ENCODE results near the gene SERPINE3. TPM values are rescaled to one million over a fixed set of nuclear protein-coding genes. Genes with fewer than 3 reads are reported as not detected.

The SERPINE3 gene
- total RNA-seq, 1 donor from 2014 or later = not detected

- no peaks in the 10 kb centered on the region for H3K9me3 Mint-ChIP-seq (ENCODE audit: unreplicated experiment)
- H3K4me1 Mint-ChIP-seq (ENCODE audit: unreplicated experiment) = peaks cover 2% of the 10 kb centered on the region
- H3K27ac Mint-ChIP-seq (ENCODE audit: unreplicated experiment) = no peak overlapping the region
- no peak overlapping the region for H3K4me3 Mint-ChIP-seq (ENCODE audit: unreplicated experiment)
- H3K27me3 Mint-ChIP-seq (ENCODE audit: unreplicated experiment) = peaks cover 1% of the 10 kb centered on the region
- DNase-seq (ENCODE audit: low spot score) = no peak
- H3K36me3 Mint-ChIP-seq (ENCODE audit: low read depth, unreplicated experiment) = no peaks in the 10 kb centered on the region
- TF ChIP-seq, protein P1, sequence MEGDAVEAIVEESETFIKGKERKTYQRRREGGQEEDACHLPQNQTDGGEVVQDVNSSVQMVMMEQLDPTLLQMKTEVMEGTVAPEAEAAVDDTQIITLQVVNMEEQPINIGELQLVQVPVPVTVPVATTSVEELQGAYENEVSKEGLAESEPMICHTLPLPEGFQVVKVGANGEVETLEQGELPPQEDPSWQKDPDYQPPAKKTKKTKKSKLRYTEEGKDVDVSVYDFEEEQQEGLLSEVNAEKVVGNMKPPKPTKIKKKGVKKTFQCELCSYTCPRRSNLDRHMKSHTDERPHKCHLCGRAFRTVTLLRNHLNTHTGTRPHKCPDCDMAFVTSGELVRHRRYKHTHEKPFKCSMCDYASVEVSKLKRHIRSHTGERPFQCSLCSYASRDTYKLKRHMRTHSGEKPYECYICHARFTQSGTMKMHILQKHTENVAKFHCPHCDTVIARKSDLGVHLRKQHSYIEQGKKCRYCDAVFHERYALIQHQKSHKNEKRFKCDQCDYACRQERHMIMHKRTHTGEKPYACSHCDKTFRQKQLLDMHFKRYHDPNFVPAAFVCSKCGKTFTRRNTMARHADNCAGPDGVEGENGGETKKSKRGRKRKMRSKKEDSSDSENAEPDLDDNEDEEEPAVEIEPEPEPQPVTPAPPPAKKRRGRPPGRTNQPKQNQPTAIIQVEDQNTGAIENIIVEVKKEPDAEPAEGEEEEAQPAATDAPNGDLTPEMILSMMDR (IDR thresholded peaks at IDR 0.05; ENCODE audit: unreplicated experiment) = no peak
Measured at GRCh38 chr13:51303063-51303552, 36.4 kb upstream of the SERPINE3 start.

DNA sequence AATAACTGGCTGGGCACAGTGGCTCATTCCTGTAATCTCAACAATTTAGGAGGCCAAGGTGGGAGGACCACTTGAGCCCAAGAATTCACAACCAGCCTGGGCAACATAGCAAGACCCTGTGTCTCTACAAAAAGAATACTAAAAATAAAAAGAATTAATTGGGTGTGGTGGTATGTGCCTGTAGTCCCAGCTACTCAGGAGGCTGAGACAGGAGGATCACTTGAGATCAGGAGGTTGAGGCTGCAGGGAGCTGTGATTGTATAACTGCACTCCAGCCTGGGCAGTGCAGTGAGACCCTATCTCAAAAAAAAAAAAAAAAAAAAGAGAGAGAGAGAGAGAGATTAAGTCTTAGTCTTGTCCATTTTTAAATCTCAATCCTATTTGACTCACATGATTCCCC lies 35.6 kb upstream of the SERPINE3 start:
- Mint-ChIP-seq H3K4me1 (ENCODE audit: unreplicated experiment) (peaks cover under 1% of the 10 kb centered on the region), H3K27ac (ENCODE audit: unreplicated experiment) (no peak overlapping the region), H3K9me3 (ENCODE audit: unreplicated experiment) (no peaks in the 10 kb centered on the region), H3K4me3 (ENCODE audit: unreplicated experiment) (no peak overlapping the region), H3K36me3 (ENCODE audit: low read depth, unreplicated experiment) (no peaks in the 10 kb centered on the region), H3K27me3 (ENCODE audit: unreplicated experiment) (peaks cover 1% of the 10 kb centered on the region)
- DNase-seq (ENCODE audit: low spot score) = no peak
- TF ChIP-seq, protein P1 (IDR thresholded peaks at IDR 0.05; ENCODE audit: unreplicated experiment) = no peak

- Mint-ChIP-seq H3K9me3 (ENCODE audit: unreplicated experiment) (no peaks in the 10 kb centered on the region), H3K36me3 (ENCODE audit: low read depth, unreplicated experiment) (no peaks in the 10 kb centered on the region), H3K4me1 (ENCODE audit: unreplicated experiment) (no peaks in the 10 kb centered on the region), H3K27me3 (ENCODE audit: unreplicated experiment) (peaks cover 1% of the 10 kb centered on the region), H3K4me3 (ENCODE audit: unreplicated experiment) (no peak overlapping the region), H3K27ac (ENCODE audit: unreplicated experiment) (no peak overlapping the region)
- no peak for DNase-seq (ENCODE audit: low spot score)
- TF ChIP-seq, protein P1 (IDR thresholded peaks at IDR 0.05; ENCODE audit: unreplicated experiment) = no peak
Measured at GRCh38 chr13:51305271-51305967, 34.1 kb upstream of the SERPINE3 start.

DNA sequence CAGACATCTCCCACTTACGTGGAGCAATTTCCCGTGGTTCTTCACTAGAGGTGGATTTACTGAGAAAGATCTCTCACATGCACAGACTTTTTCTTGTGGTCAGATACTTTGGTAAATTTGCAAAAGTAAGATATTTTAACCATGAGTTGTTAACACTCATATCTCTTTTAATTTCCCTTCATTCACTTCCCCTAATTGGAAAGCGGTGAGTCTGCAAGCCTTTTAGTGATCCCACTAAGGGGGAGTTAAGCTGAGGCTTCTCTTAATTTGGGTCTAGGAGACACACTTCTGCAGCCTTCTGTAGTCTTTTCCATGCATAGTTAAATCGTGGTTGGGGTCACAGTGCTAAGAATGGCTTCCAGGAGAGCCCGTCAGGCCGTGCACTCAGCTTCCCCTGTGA lies 30.7 kb upstream of the SERPINE3 start:
- TF ChIP-seq, protein P1 (IDR thresholded peaks at IDR 0.05; ENCODE audit: unreplicated experiment) = no peak
- Mint-ChIP-seq H3K27ac (ENCODE audit: unreplicated experiment) (no peak overlapping the region), H3K27me3 (ENCODE audit: unreplicated experiment) (peaks cover 1% of the 10 kb centered on the region), H3K4me1 (ENCODE audit: unreplicated experiment) (peaks cover 3% of the 10 kb centered on the region), H3K4me3 (ENCODE audit: unreplicated experiment) (no peak overlapping the region), H3K36me3 (ENCODE audit: low read depth, unreplicated experiment) (no peaks in the 10 kb centered on the region), H3K9me3 (ENCODE audit: unreplicated experiment) (no peaks in the 10 kb centered on the region)
- DNase-seq (ENCODE audit: low spot score) = no peak

GRCh38 chr13:51311231-51311630 lies 28.3 kb upstream of the SERPINE3 start:
- Mint-ChIP-seq H3K27ac (ENCODE audit: unreplicated experiment) (no peak overlapping the region), H3K4me3 (ENCODE audit: unreplicated experiment) (no peak overlapping the region), H3K9me3 (ENCODE audit: unreplicated experiment) (no peaks in the 10 kb centered on the region), H3K27me3 (ENCODE audit: unreplicated experiment) (peaks cover 9% of the 10 kb centered on the region), H3K4me1 (ENCODE audit: unreplicated experiment) (peaks cover 21% of the 10 kb centered on the region), H3K36me3 (ENCODE audit: low read depth, unreplicated experiment) (peaks cover 5% of the 10 kb centered on the region)
- TF ChIP-seq, protein P1 (IDR thresholded peaks at IDR 0.05; ENCODE audit: unreplicated experiment) = no peak
- no peak for DNase-seq (ENCODE audit: low spot score)

Data from endothelial cell (in vitro differentiated cells).